Stimulated activated naive CD4-positive, alpha-beta T cell treated with Interleukin-2 at 50 U/mL for 16 hours (primary cell): ENCODE data around the gene MSRB2.
"Not testable (repeated sequence)": the region's sequence is repeated elsewhere in the genome, so short reads cannot be mapped to it uniquely, and the experiment has no call there.

Source experiments
- DNase-seq: peaks from one replicate; lab custom pipeline; 2025; lab: John Stamatoyannopoulos, UW

The MSRB2 gene

DNA sequence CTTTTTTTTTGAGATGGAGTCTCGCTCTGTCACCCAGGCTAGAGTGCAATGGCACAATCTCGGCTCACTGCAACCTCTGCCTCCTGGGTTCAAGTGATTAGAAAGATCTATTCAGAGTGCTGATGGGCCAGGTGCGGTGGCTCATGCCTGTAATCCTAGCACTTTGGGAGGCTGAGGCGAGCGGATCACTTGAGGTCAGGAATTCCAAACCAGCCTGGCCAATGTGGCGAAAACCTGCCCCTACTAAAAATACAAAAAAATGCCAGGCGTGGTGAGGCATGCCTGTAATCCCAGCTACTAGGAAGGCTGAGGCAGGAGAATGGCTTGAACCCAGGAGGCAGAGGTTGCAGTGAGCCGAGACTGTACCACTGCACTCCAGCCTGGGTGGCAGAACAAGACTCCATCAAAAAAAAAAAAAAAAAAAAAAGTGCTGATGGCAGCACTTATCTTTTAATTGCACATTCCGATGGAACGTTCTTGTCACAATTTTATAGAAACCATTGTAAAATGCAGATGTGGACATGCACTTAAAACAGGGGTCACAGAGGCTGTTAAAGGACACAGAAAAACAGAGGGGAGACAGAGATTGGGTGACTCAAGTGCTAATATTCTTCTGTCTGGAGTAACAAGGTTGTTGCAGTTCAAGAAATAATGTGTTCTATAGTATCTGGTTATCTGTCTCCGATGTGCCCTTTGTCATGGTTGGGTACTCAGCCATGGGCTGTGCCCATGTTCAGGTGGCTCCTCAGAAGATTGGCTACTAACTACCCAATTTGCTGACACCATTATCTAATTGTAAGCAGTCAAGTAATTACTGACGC, 25.1 kb upstream of the MSRB2 start:
- not testable (repeated sequence) for DNase-seq

DNA sequence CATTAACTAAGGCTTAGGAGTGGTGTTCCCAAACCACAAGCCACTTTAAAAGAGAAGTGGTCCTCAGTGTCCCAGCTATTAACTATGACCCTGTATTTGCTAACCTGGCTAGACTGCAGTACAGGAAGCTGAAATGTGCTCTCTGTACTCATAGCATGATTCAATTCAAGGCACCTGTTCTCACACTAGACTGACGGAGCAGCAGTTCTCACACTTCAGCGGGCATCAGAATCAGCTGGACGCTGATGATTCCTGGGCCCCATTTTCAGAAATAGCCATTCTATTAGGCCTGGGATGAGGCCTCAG, 24.5 kb upstream of the MSRB2 start:
- DNase-seq: no peak

DNA sequence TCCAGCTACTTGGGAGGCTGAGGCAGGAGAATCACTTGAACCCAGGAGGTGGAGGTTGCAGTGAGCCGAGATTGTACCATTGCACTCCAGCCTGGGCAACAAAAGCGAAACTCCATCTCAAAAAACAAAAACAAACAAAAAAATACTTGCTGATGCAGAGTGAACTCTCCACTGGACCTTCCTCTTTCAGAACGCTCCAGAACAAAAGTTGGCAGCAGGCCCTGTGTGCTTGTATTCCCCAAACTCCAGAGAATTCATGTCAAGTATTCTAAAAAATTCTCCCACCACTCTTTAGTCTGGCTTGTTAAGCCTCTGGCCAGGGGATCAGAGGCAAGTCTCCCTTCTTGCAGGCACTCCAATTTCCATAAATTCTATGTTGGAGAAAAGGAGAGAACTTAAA, 22.8 kb upstream of the MSRB2 start:
- not testable (repeated sequence) for DNase-seq

DNA sequence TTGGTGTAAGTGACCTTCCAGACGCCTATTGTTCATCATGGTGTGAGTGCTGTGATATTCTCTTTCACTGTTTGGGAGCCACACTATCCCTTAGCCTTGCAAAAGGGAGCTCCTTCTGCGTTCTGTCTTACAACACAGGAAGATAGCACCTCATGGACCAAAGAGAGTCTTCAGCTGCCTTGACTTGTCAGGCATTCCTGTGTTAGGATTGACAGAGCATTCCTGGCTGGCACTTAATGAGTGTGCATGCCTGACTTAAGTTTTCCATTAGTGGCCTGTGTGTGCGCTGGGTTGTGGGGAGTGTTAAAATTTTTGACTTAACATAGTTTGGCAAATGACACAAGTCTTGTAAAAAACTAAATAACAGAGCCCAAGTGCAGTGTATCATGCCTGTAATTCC, 21.9 kb upstream of the MSRB2 start:
- no peak for DNase-seq

DNA sequence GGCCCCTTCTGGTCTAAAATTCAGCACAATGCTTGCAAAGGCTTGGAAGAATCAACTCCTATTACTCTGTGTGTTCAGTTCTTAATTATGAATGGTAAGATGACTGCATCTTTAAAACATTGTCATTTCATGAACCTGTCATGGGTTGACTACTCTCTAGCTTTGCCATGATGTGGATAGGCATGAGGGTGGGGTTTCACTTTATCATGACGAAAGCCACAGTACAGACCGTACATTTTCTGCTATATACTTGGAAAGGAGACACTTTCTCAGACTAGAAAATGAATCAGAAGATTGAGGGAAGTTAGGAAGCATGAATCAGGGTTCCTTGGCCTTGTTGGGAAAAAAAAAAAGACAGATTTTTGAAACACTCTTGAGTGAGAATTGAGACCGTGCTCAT, 19.7 kb upstream of the MSRB2 start:
- DNase-seq: no peak

DNA sequence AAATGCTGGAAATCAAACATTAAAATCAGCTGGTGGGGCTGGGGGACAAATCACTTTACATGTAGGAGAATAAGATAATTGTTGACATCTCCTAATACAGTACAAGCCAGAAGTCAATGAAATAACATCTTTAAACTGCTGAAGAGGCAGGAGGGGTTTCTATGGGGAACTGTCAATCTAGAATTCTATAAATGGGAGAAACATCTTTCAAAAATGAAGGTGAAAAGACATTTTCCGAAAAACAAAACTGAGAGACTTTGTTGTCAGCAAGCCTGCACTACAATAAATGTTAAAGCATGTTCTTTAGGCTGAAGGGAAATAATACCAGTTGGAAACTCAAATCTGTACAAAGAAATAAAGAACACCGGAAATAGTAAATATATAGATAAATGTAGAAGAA, 17.3 kb upstream of the MSRB2 start:
- DNase-seq: no peak

DNA sequence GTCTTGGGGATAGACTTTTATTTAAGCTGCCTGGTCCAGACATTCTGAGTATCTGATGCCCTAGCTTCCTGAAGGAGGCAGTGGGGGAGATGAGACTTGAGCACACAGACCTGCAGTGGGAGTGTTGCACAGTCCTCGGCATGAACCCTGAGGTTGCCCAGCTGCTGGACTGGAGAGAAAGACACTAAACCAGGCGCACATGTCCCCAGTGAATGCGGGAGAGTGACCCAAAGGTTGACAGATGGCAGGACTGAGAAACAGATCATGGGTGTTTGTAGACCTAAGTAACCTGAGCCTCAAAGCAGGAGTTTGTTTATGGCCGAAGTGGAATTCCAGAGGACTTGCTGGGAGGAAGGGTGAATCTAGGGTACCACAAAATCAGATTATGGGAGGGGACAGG, 15.7 kb upstream of the MSRB2 start:
- no peak for DNase-seq

DNA sequence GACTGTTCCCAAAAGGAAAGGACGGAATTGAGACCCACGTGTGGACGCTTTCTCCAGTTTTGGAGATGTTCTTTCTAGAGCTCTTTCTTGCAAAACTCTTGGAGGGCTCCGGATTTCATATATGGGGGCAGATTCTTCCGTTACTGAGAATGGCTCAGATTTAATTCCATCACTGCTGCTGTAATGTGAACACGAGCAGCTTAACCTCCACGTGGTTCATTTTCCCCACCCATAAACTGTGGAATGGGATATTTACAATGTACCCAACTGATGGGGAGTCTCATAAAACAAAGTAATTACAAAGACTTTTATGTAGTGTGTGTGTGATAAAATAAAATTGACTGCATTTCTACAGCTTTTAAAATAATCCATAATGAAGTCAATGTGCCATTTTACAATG, 15.1 kb upstream of the MSRB2 start:
- no peak for DNase-seq

DNA sequence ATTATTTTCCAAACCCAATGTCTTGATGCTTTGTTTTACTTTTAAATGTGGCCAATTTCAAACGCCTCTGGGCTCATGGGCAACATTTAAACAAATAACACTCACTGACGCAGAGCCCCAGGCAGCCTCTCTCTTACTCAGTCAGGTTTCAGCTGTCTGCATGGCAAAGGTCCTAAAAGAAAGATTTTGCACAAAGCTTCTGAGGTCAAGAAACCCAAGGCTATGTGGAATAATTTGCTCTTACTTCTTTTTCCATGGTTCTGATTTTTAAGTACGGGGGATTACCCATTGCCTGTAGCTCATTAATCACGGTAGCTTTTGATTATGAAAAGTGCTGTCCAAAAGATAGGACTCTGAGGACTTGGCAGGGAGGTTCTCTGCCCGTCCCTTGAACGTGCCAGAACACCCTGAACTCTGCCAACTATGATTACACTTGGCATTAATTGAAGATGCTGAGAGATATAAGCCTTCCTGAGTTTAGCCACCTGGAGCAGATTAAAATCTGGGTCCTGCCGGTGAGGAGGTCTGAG, 14.1 kb upstream of the MSRB2 start:
- no peak for DNase-seq

DNA sequence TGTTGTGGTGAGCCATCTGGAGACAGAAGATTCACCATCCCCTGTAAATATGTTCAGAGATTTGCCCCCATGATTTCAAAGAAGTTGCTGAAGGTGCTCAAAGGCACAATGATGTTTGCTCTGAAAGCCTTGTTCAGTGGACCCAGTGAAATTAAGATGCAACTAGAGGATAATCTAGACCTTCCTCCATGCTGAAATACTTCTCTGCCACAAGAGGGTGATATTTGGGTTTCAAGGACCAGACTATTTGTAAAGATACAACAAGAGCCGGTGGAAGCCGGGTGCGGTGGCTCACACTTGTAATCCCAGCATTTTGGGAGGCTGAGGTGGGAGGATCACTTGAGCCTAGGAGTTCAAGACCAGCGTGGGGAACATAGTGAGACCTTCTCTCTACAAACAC, 13.5 kb upstream of the MSRB2 start:
- DNase-seq: no peak

DNA sequence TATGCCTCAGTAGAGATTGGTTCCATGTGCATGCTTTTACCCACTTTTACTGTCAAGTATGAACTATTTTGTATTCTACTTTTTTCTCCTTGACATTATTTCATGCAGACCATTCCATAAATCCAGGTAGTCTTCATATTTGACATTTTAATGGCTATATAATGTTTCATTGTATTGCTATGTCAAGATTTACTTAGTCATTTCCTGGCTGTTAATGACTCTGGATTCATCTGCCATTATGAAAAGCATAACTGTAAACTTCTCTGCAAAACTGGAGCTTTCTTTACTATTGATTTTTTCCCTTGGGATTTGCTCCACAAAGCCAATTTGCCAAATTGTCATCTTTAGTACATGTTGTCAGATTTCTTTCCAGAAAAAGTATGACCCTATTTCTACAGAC, 6.8 kb upstream of the MSRB2 start:
- DNase-seq: no peak

DNA sequence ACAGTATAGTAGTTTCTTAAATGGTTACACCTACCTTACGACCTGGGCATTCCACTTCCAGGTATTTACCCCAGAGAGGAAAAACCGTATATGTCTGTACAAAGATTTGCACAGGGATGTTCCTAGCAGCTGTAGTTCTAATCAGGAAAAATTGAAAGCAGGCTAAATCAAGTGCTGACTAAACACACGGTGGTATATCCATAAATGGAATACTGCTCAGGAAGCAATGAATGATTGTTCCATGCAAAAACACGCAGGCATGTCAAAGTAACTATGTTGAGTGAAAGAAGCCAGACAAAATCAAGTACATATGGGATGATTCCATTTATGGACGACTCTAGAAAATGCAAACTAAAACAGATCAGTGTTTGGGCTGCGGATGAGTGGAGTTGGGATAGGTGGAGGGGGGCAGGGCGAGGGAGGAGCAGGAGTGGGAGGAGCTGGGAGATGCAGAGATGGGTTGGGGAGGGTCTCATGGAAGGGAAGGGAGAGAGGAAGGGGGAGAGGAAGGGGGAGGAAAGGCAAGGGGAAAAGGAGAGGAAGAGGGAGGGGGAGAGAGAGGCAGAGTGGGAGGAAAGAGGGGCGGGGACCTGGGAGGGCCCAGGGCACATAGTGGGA, 484 bp upstream of the MSRB2 start:
- DNase-seq: no peak

DNA sequence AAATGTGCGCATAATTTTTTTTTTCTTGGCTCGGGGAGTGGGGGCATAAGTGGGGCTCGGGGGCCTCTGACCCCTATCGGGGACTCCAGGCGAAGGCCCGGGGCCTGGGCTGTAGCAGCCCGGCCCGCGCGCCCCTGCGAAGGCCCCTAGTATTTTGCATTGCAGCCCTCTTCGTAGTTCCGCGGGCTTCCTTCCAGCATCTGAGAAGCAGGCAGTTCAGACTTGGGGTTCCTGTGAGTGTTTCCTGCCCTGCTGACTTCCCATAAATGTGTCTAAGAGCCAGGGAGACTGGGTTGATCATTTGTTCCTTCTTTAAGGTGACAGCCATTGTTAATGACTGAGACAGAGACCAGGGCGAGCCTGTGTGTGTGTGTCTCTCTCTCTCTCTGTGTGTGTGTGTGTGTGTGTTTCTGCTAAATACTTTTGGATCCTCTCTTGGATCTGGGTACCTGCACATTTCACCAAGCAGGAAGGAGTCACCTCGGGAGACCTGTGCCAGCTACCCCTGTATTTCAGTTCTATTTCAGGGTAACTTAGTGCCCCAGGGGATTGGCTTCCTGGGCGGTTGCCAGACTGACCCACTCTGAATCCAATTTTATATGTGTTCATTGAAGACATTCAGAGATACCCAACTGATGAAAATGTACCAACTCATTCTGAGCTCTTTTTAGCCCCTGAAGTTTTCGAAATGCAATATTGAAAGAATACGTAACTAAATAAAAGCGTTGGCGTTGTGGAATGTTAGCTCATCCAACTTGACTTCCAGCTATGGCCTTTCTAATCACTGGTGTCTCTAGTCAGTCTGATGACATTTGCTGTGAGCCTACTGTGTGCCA, 805 bp downstream of the MSRB2 start:
- no peak for DNase-seq

DNA sequence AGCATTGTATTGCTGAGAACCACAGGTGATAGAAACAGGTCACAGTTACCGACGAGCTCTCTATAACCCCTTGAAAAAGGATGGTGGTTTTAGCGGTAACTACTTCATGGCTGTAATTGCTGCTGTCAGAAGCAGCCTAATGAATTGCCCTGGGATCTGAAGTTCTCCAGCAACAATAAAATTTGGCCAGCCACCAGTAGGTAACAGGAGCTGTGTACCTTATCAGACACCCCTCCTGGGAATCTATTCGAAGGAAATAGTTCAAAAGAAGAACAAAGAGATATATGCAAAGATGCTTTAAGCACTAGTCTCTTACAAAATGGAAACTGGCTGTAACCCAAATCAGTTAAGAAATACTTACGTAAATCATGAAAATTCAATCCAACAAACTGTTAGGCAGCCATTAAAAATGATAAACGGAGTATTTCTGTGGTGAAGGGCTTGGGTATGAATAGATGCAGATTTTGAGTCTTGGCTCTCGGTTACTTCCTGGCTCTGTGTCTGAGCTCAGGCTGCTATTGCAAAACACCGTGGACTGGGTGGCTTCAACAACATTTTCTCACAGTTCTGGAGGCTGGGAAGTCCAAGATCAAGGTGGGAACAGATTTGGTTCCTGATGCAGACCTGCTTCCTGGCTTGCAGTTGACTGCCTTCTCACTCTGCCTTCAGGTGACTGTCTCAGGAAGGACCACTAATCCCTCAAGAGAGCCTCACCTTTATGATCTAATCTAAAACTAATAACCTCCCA, 1.6 kb downstream of the MSRB2 start:
- no peak for DNase-seq

DNA sequence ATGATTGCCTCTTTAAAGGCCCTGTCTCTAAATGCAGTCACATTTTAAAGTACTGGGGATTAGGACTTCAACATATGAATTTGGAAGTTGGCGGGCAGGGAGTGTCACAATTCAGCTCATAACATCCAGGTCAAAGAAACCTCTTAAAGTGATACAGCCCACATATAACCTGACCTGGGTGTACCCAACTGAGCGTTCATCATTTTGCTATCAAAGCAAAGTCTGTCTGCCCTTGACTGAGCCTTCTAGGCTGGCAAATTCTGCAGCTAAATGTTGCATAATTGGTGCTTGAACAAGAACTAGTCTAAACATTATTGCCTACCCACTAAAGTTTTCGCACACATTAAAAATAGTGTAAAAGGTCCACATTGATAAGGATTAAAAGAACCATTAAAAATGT, 3.7 kb downstream of the MSRB2 start:
- no peak for DNase-seq

DNA sequence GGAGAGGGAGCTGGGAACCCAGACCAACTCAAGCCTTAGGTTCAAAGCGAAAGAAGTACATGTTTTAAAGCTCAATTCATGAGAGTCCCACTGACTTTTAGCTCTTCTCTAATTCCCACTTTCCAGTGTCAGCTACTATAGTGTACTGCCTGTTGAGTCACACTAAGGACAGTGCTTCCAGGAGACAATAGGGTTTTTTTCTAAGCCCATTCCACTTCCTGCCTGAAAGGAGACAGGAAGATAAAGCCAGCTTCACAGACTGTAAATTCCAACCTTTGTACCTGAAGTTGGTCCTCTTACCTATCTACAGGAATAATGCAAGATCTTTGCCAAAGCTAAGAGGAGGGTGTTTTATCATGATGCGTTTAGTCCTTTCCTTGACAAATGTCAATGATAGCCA, 4.4 kb downstream of the MSRB2 start:
- no peak for DNase-seq

DNA sequence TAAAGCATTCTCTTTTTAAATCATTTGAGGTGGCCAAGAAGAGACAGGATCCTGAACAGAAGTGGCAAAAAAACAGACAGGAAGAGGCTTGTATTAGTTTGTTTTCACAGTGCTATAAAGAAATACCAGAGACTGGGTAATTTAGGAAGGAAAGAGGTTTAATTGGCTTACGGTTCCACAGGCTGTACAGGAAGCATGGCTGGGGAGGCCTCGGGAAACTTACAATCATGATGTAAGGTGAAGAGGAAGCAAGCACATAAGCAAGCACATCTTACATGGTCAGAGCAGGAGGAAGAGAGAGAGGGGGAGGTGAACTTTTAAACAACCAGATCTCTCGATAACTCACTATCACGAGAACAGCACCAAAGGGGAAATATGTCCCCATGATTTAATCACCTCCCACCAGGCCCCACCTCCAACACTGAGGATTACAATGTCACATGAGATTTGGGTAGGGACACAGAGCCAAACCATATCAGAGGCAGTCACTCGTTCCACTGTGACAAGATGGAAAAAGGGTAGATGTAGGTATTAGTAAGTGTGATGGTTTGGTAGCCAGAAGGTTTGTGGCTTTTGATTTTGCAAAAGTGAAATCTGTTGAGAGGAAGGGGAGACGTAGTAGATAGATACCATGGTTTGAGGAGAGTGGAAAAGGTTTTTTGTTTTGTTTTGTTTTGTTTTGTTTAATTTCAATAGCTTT, 5.1 kb downstream of the MSRB2 start:
- DNase-seq: peak; percentile 1

DNA sequence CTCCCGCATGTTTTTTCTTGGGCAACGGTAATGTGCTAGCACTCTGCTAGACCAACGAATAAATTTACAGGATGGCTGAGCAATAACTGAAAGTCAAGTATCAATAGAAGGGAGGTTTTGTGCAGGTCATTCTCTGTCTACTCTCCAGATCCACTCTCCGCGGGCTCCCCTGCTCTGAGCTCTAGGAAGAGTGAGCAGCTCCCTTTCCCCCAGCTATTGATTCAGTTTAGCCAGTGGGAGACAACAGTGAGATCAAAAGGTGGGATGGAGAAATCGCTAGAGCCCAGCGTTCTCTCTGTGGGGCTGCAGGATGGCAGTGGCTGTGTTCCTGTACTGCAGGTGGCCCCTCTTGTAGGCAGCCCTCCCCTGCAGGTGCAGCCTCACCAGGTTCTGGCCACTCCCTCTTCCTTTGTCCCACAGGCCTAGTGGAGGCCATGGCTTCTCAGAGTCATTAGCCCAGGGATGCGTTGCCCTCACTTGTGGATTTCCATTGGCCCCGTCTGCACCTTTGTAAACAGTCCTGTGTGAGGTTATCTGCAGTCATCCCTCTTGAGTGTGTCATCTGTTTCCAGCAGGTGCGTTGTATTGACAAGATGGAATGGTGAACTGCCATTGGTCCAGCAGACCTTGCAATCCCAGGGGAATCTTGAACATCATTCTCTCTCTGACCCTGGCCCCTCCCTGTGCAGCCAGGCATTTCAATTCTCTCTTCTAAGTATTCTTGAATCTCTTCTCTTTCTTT, 11.1 kb downstream of the MSRB2 start:
- DNase-seq: no peak

DNA sequence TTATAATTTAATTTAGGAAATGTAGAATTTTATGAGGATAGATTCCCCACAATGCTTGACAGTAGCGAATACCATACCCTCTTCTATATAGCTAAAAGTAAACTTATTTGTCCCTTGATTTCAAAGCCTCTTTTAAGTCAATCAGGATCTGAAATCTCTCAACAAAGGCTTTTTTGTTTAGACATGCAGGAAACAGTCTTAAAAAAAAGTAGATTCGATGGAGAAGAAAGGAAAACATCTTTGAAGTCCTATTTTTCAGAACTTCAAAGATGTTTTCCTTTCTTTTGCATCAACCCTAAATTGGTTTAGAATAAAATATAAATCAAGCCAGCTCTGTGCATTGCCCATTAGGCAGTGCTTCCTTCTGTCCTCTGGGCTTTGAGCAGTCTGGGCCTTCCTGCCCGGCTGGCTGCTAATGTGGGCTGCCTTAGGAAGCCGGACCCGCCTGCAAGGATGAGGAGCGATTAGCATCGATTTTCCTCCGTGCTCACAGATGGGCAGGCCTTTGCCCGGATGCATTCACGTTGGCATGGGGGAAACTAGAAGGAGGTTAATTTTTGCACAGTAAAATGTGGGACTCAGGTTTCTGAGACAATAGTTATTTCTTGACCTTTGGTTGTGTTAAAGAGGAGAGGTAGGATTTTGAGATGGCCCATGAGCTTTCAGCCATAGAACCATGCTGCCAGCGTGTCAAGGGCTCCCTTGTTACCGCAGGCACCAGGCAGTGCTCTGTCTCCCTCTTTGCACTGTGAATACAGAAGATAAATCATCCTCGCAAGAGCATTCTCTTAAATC, 15.5 kb downstream of the MSRB2 start:
- no peak for DNase-seq
